ENCODE measurements around the gene VPS25.

VPS25 gene

GRCh38 chr17:42744806-42745617, 28.2 kb upstream of the VPS25 start, which contains the start of gene EZH1:
TSS of gene EZH1 (minus strand) at chr17:42745040. CDS start at chr17:42728941, 16,099 bp downstream.
- no peak for TF ChIP-seq CTCF (IDR thresholded peaks at IDR 0.05; ENCODE audit: insufficient read depth, low read depth, low read length, missing control alignments)
- peak within 1 kb of the TSS; percentile 69 for H3K4me3 ChIP-seq (ENCODE audit: low read length)
- peak; percentile 91 for DNase-seq (ENCODE audit: low read depth)

DNA sequence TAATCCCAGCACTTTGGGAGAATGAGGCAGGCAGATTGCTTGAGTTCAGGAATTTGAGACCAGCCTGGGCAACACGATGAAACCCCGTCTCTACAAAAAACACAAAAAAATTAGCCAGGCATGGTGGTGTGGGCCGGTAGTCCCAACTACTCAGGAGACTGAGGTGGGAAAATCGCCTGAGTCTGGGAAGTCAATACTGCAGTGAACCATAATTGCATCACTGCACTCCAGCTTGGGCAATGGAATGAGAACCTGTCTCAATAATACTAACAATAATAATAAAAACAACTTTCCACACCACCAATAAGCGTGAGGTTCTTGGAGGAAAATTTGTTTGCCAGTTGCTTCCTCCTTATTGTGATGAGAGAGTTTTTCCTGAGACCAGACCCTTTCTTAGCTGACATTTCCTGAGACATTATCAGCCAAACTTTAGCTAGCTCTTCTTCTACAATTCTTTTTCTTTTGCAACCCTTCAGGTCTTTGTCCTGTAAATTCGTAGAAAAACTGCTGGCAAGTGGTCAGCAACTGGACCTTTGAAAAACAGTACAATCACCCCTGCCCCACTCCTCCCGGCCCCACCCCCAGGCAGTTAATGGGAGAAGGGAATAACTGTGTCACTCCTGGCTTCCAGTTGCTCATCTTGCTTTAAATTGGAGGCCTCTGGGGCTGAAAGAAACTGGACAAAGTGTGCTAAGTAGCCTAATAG, 24.9 kb upstream of the VPS25 start:
- H3K4me3 ChIP-seq (ENCODE audit: low read length): no peak overlapping the region
- DNase-seq (ENCODE audit: low read depth): no peak
- TF ChIP-seq CTCF (IDR thresholded peaks at IDR 0.05; ENCODE audit: insufficient read depth, low read depth, low read length, missing control alignments): no peak

- H3K4me3 ChIP-seq (ENCODE audit: low read length): no peak overlapping the region
- no peak for TF ChIP-seq CTCF (IDR thresholded peaks at IDR 0.05; ENCODE audit: insufficient read depth, low read depth, low read length, missing control alignments)
- DNase-seq (ENCODE audit: low read depth): no peak
These were observed 24.1 kb upstream of the VPS25 start for GRCh38 chr17:42748908-42749798.

- TF ChIP-seq CTCF (IDR thresholded peaks at IDR 0.05; ENCODE audit: insufficient read depth, low read depth, low read length, missing control alignments): no peak
- no peak overlapping the region for H3K4me3 ChIP-seq (ENCODE audit: low read length)
- no peak for DNase-seq (ENCODE audit: low read depth)
These were observed 22.4 kb upstream of the VPS25 start for GRCh38 chr17:42750739-42751344.

DNA sequence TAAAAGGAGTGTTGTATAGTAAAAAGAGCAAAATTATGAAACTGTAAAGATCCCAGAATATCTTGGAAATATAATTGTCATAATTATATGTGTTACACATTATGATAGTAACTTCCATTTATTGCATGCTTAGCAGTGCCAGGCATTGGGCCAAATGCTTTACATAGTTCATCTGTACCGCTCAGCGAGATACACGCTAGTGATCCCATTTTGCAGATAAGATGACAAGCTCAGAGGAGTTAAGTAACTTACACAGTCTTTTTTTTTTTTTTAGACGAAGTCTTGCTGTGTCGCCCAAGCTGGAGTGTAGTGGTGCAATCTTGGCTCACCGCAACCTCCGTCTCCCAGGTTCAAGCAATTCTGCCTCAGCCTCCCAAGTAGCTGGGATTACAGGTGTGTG, 21.6 kb upstream of the VPS25 start:
- TF ChIP-seq CTCF (IDR thresholded peaks at IDR 0.05; ENCODE audit: insufficient read depth, low read depth, low read length, missing control alignments): no peak
- DNase-seq (ENCODE audit: low read depth): no peak
- no peak overlapping the region for H3K4me3 ChIP-seq (ENCODE audit: low read length)

DNA sequence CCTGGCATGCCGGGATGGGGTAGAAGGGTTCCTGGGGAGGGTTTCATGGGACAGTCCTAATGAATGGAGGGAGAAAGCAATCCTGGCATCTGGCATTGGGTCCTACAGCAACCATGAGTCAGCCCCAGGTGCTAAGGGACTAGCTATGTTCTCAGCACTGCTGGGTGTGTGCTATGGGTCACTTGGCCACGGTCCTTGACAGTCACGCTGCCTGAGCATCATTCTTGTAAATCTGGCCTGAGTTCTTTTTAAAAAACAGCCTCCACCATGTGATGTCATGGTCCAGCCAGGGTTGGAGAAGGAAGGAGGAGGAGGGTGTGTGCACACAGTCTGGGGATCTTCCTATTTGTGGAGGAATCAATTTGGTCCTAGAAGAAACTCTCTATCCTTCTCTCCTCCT, 18.5 kb upstream of the VPS25 start:
- no peak for TF ChIP-seq CTCF (IDR thresholded peaks at IDR 0.05; ENCODE audit: insufficient read depth, low read depth, low read length, missing control alignments)
- no peak overlapping the region for H3K4me3 ChIP-seq (ENCODE audit: low read length)
- DNase-seq (ENCODE audit: low read depth): peak; percentile 56

Measured in epithelial cell of esophagus (primary cell).